ENCODE data around the gene C1QTNF12. TPM values are rescaled to one million over a fixed set of nuclear protein-coding genes. Genes with fewer than 3 reads are reported as not detected.

C1QTNF12 gene
- total and polyA plus RNA-seq, 2 of the 8 experiments (the other 6 are each of a cell fraction or from before 2014, with no cell fraction given), result 2.1 to 3.7 TPM

DNA sequence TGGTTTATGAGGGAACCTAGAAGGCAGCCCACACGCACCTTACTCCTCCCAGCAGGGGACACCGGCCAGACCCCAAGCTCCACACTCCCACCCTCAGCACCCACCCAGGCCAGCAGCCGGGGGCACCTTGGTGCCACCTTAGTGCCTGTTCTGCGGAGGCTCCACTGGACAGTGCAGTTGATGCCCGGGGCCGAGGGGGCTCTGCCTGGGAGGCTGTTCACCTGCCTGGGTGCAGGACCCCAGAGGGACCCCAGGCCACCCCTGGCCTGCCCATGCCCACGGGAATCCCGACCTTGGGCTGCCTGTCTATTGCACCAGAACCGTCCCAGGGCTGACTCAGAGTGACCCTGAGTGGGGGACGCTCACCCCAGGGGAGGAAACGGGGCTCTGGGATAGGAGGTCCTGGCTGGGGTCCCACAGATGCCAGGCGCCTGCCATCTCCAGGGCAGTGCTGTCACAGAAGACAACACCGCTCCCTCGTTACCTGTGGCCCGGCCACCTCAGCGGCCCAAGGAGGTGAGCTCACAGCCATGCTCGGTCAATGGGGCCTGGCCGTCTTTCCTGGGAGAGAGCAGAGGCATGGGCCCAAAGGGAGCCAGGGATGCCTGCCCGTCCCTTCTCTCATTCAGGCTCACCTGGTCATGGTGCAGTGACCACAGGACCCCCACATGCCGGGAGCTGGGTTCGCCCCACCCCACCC lies 34.4 kb upstream of the C1QTNF12 start:
- ChIA-PET POLR2A (ENCODE audit: partially characterized antibody) (interaction anchor here (1.2 kb wide), 1 partner anchor 13 kb away, joined by 3 read pairs; no protein-coding TSS in a partner anchor), CTCF (ENCODE audit: partially characterized antibody) (interaction anchor here (0.6 to 6.1 kb wide), 5 partner anchors 10 to 278 kb away, joined by 3 to 38 read pairs (median 3); no protein-coding TSS in a partner anchor)
- peaks cover 0 to 2% (median under 1%) of the 10 kb centered on the region in 4 experiments; a peak in 1 of 7 replicates for H3K4me1 ChIP-seq (replicated peaks in 1 of 4; ENCODE audit: control insufficient read depth in 3 of 4, insufficient read depth in 4 of 4, low read length in 3 of 4)
- TF ChIP-seq, protein P1, sequence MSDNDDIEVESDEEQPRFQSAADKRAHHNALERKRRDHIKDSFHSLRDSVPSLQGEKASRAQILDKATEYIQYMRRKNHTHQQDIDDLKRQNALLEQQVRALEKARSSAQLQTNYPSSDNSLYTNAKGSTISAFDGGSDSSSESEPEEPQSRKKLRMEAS (IDR thresholded peaks at IDR 0.05), result no peak
- no peak for TF ChIP-seq GTF2F1 (IDR thresholded peaks at IDR 0.05; ENCODE audit: borderline replicate concordance, low read depth, low read length)
- TF ChIP-seq EZH2 (IDR thresholded peaks at IDR 0.05; ENCODE audit: low read depth, low read length, severe bottlenecking), result no peak
- TF ChIP-seq POLR2A (IDR thresholded peaks at IDR 0.05; ENCODE audit: control extremely low read depth in 1 of 2, low read depth in 2 of 2, low read length in 2 of 2), result no peak
- TF ChIP-seq KDM5A (IDR thresholded peaks at IDR 0.05; ENCODE audit: low read length), result no peak
- no peak for TF ChIP-seq JUND (IDR thresholded peaks at IDR 0.05; ENCODE audit: low read length)
- TF ChIP-seq TEAD4 (IDR thresholded peaks at IDR 0.05; ENCODE audit: low read depth, low read length), result no peak
- TF ChIP-seq YY1 (IDR thresholded peaks at IDR 0.05; ENCODE audit: low read depth, low read length), result no peak
- TF ChIP-seq GABPA (IDR thresholded peaks at IDR 0.05; ENCODE audit: borderline replicate concordance, insufficient read depth, low read length), result no peak
- no peak for TF ChIP-seq NRF1 (IDR thresholded peaks at IDR 0.05; ENCODE audit: low read depth, low read length)
- TF ChIP-seq SP2 (IDR thresholded peaks at IDR 0.05; ENCODE audit: low read length), result no peak
- TF ChIP-seq RFX5 (IDR thresholded peaks at IDR 0.05; ENCODE audit: borderline replicate concordance, low read depth, low read length), result no peak
- H2BK120ac ChIP-seq (replicated peaks; ENCODE audit: low read depth, low read length), result no peak overlapping the region
- no peaks in the 10 kb centered on the region for H3K36me3 ChIP-seq (ENCODE audit: control insufficient read depth in 2 of 4, insufficient read depth in 4 of 4, low read length in 3 of 4)
- H4K8ac ChIP-seq (ENCODE audit: extremely low read depth, insufficient read depth, low read length), result no peak overlapping the region
- H2BK5ac ChIP-seq (ENCODE audit: low read depth, low read length), result no peak overlapping the region
- no peak overlapping the region for H3K18ac ChIP-seq (ENCODE audit: extremely low read depth, low read length)
- no peak overlapping the region for H3K9ac ChIP-seq (replicated peaks in 1 of 4; ENCODE audit: extremely low read depth in 1 of 4, low read depth in 3 of 4, low read length in 3 of 4)
- H3K56ac ChIP-seq (replicated peaks; ENCODE audit: insufficient read length, low read depth, low read length), result no peak overlapping the region
- no peak overlapping the region for H3K23ac ChIP-seq (ENCODE audit: insufficient read length)
- no peaks in the 10 kb centered on the region for H3K27me3 ChIP-seq (replicated peaks in 1 of 4; ENCODE audit: control insufficient read depth in 3 of 4, extremely low read depth in 1 of 4, insufficient read depth in 3 of 4, low read length in 3 of 4)
- no peaks in the 10 kb centered on the region for H3K9me3 ChIP-seq (ENCODE audit: insufficient read depth in 2 of 2, low read depth in 1 of 2, low read length in 1 of 2)
- no peaks in the 10 kb centered on the region for H3K23me2 ChIP-seq (ENCODE audit: low read depth, low read length)
- no peaks in the 10 kb centered on the region for H3K79me1 ChIP-seq (ENCODE audit: low read depth, low read length)
- no peak overlapping the region for H4K91ac ChIP-seq (replicated peaks; ENCODE audit: insufficient read length, low read length)
- no peak overlapping the region for H2BK12ac ChIP-seq (ENCODE audit: low read depth, low read length)
- no peak overlapping the region for H3K27ac ChIP-seq (ENCODE audit: low read depth, low read length)
- DNase-seq (ENCODE audit: low read depth in 1 of 2, low spot score in 2 of 2) (no peak), FAIRE-seq (no peak)
- no peak overlapping the region for H4K5ac ChIP-seq (ENCODE audit: insufficient read length, low read depth, low read length)
- no peaks in the 10 kb centered on the region for H3K79me2 ChIP-seq (ENCODE audit: control insufficient read depth in 1 of 2, insufficient read depth in 2 of 2, low read length in 2 of 2)
- no peak overlapping the region for H2BK20ac ChIP-seq (ENCODE audit: low read length)
- no peaks in the 10 kb centered on the region for H4K20me1 ChIP-seq (replicated peaks in 1 of 2; ENCODE audit: control insufficient read depth in 1 of 2, insufficient read depth in 2 of 2, low read length in 2 of 2)
- WGBS, 2 experiments (ENCODE audit: extremely low coverage in 1 of 2, insufficient coverage in 1 of 2, insufficient read length in 1 of 2, insufficient replicate concordance in 2 of 2, low coverage in 1 of 2, low lambda C conversion rate in 2 of 2, missing lambda C conversion rate in 1 of 2), result 90% methylated on average over 17 of the region's 21 CpGs; no CpG with 5 or more reads in 1 of the 2 experiments
- H3K4ac ChIP-seq (replicated peaks; ENCODE audit: insufficient read length, low read depth, low read length), result no peak overlapping the region
- no peak overlapping the region for H2BK15ac ChIP-seq (ENCODE audit: low read length)
- H3K14ac ChIP-seq (ENCODE audit: insufficient read length), result no peak overlapping the region
- no peak overlapping the region for H3K4me3 ChIP-seq (ENCODE audit: extremely low read depth in 1 of 4, insufficient read depth in 2 of 4, low read depth in 3 of 4, low read length in 4 of 4)
- H2AFZ ChIP-seq (ENCODE audit: low read length), result no peak overlapping the region
- H3K4me2 ChIP-seq (ENCODE audit: insufficient read depth in 1 of 2, low read depth in 2 of 2, low read length in 2 of 2), result no peak overlapping the region
- H2AK5ac ChIP-seq (ENCODE audit: low read depth, low read length), result no peak overlapping the region
